Endothelial cell of umbilical vein (primary cell): Measurements from ENCODE around the gene CENPB. TPM values are rescaled to one million over a fixed set of nuclear protein-coding genes. Genes with fewer than 3 reads are reported as not detected.

Source experiments
- BruUV-seq: library from RNA; stranded (reverse); fragments of 400-500 nt; replicated peaks from 2 replicates; lab custom pipeline; 2021; lab: Mats Ljungman, UMichigan
- CTCF ChIA-PET: fragments of 300-600, 350-600 bp; sonication (Branson Sonifier 250); formaldehyde crosslinking; loops from one replicate; lab custom pipeline; 2021; ENCODE audit warnings: antibody characterized with exemption, inconsistent platforms; lab: Charles Lee
- POLR2A ChIA-PET: fragments of 300-600, 350-600 bp; sonication (Branson Sonifier 250); formaldehyde crosslinking; loops from one replicate; lab custom pipeline; 2021; ENCODE audit warnings: antibody characterized with exemption, inconsistent platforms; lab: Charles Lee
- DNase-seq: peaks from one replicate; pipeline ENCODE4 v3.0.0-alpha.2; 2011; ENCODE audit warnings: low read depth, low spot score
- FAIRE-seq: peaks from 2 replicates; lab custom pipeline; 2011; peaks lifted over from hg19 to GRCh38; lab: Jason Lieb, UNC
- H2AFZ ChIP-seq: 2 replicates; pipeline ENCODE4 v1.6.0; 2012; ENCODE audit warnings: low read depth, low read length, control low read depth, inconsistent platforms
- H3K27ac ChIP-seq: 2 replicates; pipeline ENCODE4 v1.5.1; 2011; ENCODE audit warnings: low read depth, mild to moderate bottlenecking, control low read depth, low read length, moderate library complexity; ENCODE audit not compliant: insufficient read depth
- H3K27me3 ChIP-seq, 2 experiments: 2 replicates each; pipeline versions ENCODE4 v1.6.0 to v1.6.1; 2011; ENCODE audit warnings: low read length in 2 of 2, mixed read lengths in 1 of 2; ENCODE audit not compliant: control insufficient read depth in 2 of 2, insufficient read depth in 2 of 2
- H3K36me3 ChIP-seq, 2 experiments: 2 replicates in 1 of 2; 3 replicates in 1 of 2; pipeline ENCODE4 v1.5.1; 2011; ENCODE audit warnings: low read length in 2 of 2, mild to moderate bottlenecking in 1 of 2, moderate library complexity in 1 of 2; ENCODE audit not compliant: control insufficient read depth in 2 of 2, insufficient read depth in 2 of 2; ENCODE audit errors: extremely low read depth in 1 of 2
- H3K4me1 ChIP-seq: 3 replicates; pipeline ENCODE4 v1.5.1; 2011; ENCODE audit warnings: mild to moderate bottlenecking, low read length; ENCODE audit not compliant: control insufficient read depth, insufficient read depth; ENCODE audit errors: extremely low read depth
- H3K4me2 ChIP-seq: 2 replicates; pipeline ENCODE4 v1.6.1; 2011; ENCODE audit warnings: low read length, control low read depth, mixed read lengths; ENCODE audit not compliant: insufficient read depth
- H3K4me3 ChIP-seq, 3 experiments: fragments of 200-600 bp in 1 of 3; sonication (generic), shearing (Covaris generic) in 1 of 3; replicated peaks in 1 of 3; 2 replicates each; pipeline ENCODE4 v1.5.1; 2011 to 2016; ENCODE audit warnings: control low read depth in 3 of 3, low read length in 3 of 3, mild to moderate bottlenecking in 2 of 3, inconsistent platforms in 1 of 3, low read depth in 1 of 3, moderate library complexity in 1 of 3; ENCODE audit not compliant: insufficient read depth in 1 of 3
- H3K79me2 ChIP-seq: 2 replicates; pipeline ENCODE4 v1.6.0; 2012; ENCODE audit warnings: low read length, inconsistent platforms; ENCODE audit not compliant: control insufficient read depth, insufficient read depth
- H3K9ac ChIP-seq: replicated peaks from 2 replicates; pipeline ENCODE3; 2011; ENCODE audit warnings: low read length, control low read depth; ENCODE audit not compliant: insufficient read depth; ENCODE audit errors: extremely low read depth
- H3K9me1 ChIP-seq: replicated peaks from 3 replicates; pipeline ENCODE4 v1.6.0; 2011; ENCODE audit warnings: mild to moderate bottlenecking, low read length; ENCODE audit not compliant: control insufficient read depth, insufficient read depth; ENCODE audit errors: extremely low read depth
- H3K9me3 ChIP-seq: replicated peaks from 2 replicates; pipeline ENCODE4 v1.5.1; 2012; ENCODE audit warnings: low read length, inconsistent platforms; ENCODE audit not compliant: control insufficient read depth, insufficient read depth
- H4K20me1 ChIP-seq: replicated peaks from 2 replicates; pipeline ENCODE3; 2011; ENCODE audit warnings: mild to moderate bottlenecking, low read length; ENCODE audit not compliant: control insufficient read depth, insufficient read depth; ENCODE audit errors: extremely low read depth
- CTCF ChIP-seq, 2 donors: IDR thresholded peaks; 1 replicate in 1 of 2; 2 replicates in 1 of 2; pipeline ENCODE4 v1.5.1; 2011; ENCODE audit warnings: low read length in 2 of 2, mild to moderate bottlenecking in 2 of 2, moderate library complexity in 2 of 2, control low read depth in 1 of 2, inconsistent platforms in 1 of 2, low read depth in 1 of 2; ENCODE audit not compliant: insufficient read depth in 1 of 2; ENCODE audit errors: extremely low read depth in 1 of 2
- EZH2 ChIP-seq: IDR thresholded peaks from 2 replicates; pipeline ENCODE4 v1.6.1; 2012; ENCODE audit warnings: borderline replicate concordance, low read depth, mild to moderate bottlenecking, moderate library complexity, low read length, inconsistent platforms; ENCODE audit not compliant: severe bottlenecking
- FOS ChIP-seq: IDR thresholded peaks from 2 replicates; pipeline ENCODE4 v1.6.1; 2011; ENCODE audit warnings: mild to moderate bottlenecking, low read length, moderate library complexity, borderline replicate concordance; ENCODE audit not compliant: insufficient read depth
- GATA2 ChIP-seq: IDR thresholded peaks from 2 replicates; pipeline ENCODE4 v1.7.0; 2011; ENCODE audit warnings: low read depth, mild to moderate bottlenecking, moderate library complexity, mixed read lengths, low read length; ENCODE audit not compliant: insufficient read length, insufficient read depth
- JUN ChIP-seq: IDR thresholded peaks from 2 replicates; pipeline ENCODE4 v1.6.1; 2011; ENCODE audit warnings: borderline replicate concordance, low read depth; ENCODE audit not compliant: insufficient read length, insufficient read depth
- MAX ChIP-seq: IDR thresholded peaks from 2 replicates; pipeline ENCODE4 v1.6.1; 2011; ENCODE audit not compliant: insufficient read depth, insufficient read length
- MYC ChIP-seq: IDR thresholded peaks from one replicate; pipeline ENCODE4 v1.6.1; 2011; ENCODE audit warnings: mild to moderate bottlenecking, low read depth, low read length
- POLR2A ChIP-seq: IDR thresholded peaks from 2 replicates; pipeline ENCODE4 v1.6.1; 2012; ENCODE audit warnings: low read depth, mild to moderate bottlenecking, control low read depth, low read length
- POLR2AphosphoS5 ChIP-seq: IDR thresholded peaks from 2 replicates; pipeline ENCODE4 v1.6.1; 2012; ENCODE audit warnings: low read depth, mild to moderate bottlenecking, control low read depth, low read length, moderate library complexity; ENCODE audit not compliant: insufficient read depth
- dilution Hi-C: fragments of 300-500 bp; cut with MboI; formaldehyde crosslinking; loops from one replicate; pipeline ENCODE4 v1.15.0; 2019; ENCODE audit warnings: low sequenced_read_pairs; ENCODE audit not compliant: extremely low pct_ligation_motif_present
- intact Hi-C: fragments of 100-400 bp; cut with micrococcal nuclease; formaldehyde crosslinking; loops from one replicate; pipeline ENCODE4 v1.10.0; 2022
- polyA plus RNA-seq, 4 experiments: library from polyadenylated mRNA; depleted of rRNA in 3 of 4; stranded (reverse) in 3 of 4; unstranded in 1 of 4; fragments of >200 nt; gene quantifications; 2 replicates each; pipeline versions ENCODE4 v1.2.1 to v1.2.3, GENCODE V29; 2011 to 2012; ENCODE audit warnings: missing spikeins in 1 of 4
- total RNA-seq: library from RNA; stranded (reverse); gene quantifications from 2 replicates; pipeline ENCODE4 v1.2.3, GENCODE V29; 2021

Gene CENPB
- total and polyA plus RNA-seq, 2 donors (not counting 3 experiments of a cell fraction or from before 2014, with no cell fraction given) = 30.4 to 90.3 TPM

- H3K27me3 ChIP-seq = no peaks in the 10 kb centered on the region
- no TSS peak for BruUV-seq
- peaks cover 19% of the 10 kb centered on the region for H3K4me1 ChIP-seq
Measured at GRCh38 chr20:3801846-3802245, 15.3 kb upstream of the CENPB start.

More at GRCh38 chr20:3801846-3802245, 15.3 kb upstream of the CENPB start:
- H3K9me3 ChIP-seq = no peaks in the 10 kb centered on the region
- H3K9ac ChIP-seq = no peak overlapping the region
- H3K36me3 ChIP-seq = peaks cover 0 to 26% of the 10 kb centered on the region in 2 experiments
- ChIA-PET POLR2A (no interaction called here), CTCF (interaction anchor here (0.6 kb wide), 1 partner anchor 624 kb away, joined by 5 read pairs; no protein-coding TSS in a partner anchor)
- no peak overlapping the region for H3K4me3 ChIP-seq
- dilution Hi-C loops (no loop called here), intact Hi-C loops (no loop called here)
- FAIRE-seq (no peak), DNase-seq (no peak)
- no peak overlapping the region for H2AFZ ChIP-seq
- peaks cover 20% of the 10 kb centered on the region for H3K79me2 ChIP-seq
- H4K20me1 ChIP-seq = no peaks in the 10 kb centered on the region
- H3K4me2 ChIP-seq = no peak overlapping the region
- TF ChIP-seq JUN (no peak), MYC (no peak), CTCF (IDR thresholded peaks at IDR 0.05; ENCODE audit: extremely low read depth in 1 of 2, insufficient read depth in 1 of 2, low read depth in 1 of 2, low read length in 2 of 2) (no peak), MAX (no peak), EZH2 (no peak), POLR2A (no peak), POLR2AphosphoS5 (no peak), GATA2 (no peak), FOS (no peak)
- no peaks in the 10 kb centered on the region for H3K9me1 ChIP-seq
- no peak overlapping the region for H3K27ac ChIP-seq
